Mesendoderm (in vitro differentiated cells): Measurements from ENCODE around the gene COL9A3.

Experiments used
- DNase-seq: peaks from one replicate; pipeline ENCODE4 v3.0.0; 2013
- H2AK5ac ChIP-seq: 2 replicates; pipeline ENCODE4 v1.6.1; 2013; ENCODE audit warnings: low read length, inconsistent platforms
- H2BK120ac ChIP-seq: 2 replicates; pipeline ENCODE4 v1.6.1; 2013; ENCODE audit warnings: low read depth, mild to moderate bottlenecking, low read length, moderate library complexity, mixed read lengths
- H2BK15ac ChIP-seq: replicated peaks from 2 replicates; pipeline ENCODE4 v1.6.1; 2013; ENCODE audit warnings: low read depth, mild to moderate bottlenecking, moderate library complexity
- H2BK5ac ChIP-seq: 2 replicates; pipeline ENCODE4 v1.6.1; 2013; ENCODE audit warnings: low read length, inconsistent platforms
- H3K18ac ChIP-seq: 2 replicates; pipeline ENCODE4 v1.6.1; 2013; ENCODE audit warnings: mild to moderate bottlenecking, low read length, mixed read lengths
- H3K23ac ChIP-seq: one replicate; pipeline ENCODE4 v1.6.1; 2013; ENCODE audit warnings: low read length
- H3K27ac ChIP-seq: 2 replicates; pipeline ENCODE4 v1.5.1; 2013; ENCODE audit warnings: low read depth, mild to moderate bottlenecking, inconsistent platforms, low read length, moderate library complexity
- H3K27me3 ChIP-seq: 2 replicates; pipeline ENCODE4 v1.6.1; 2013; ENCODE audit warnings: low read length, control low read depth, mild to moderate bottlenecking, inconsistent platforms; ENCODE audit not compliant: insufficient read depth, poor library complexity
- H3K36me3 ChIP-seq: 2 replicates; pipeline ENCODE4 v1.6.1; 2013; ENCODE audit warnings: low read length, inconsistent platforms; ENCODE audit not compliant: control insufficient read depth, insufficient read depth
- H3K4ac ChIP-seq: one replicate; pipeline ENCODE4 v1.6.1; 2013; ENCODE audit warnings: low read depth, mild to moderate bottlenecking, low read length, moderate library complexity
- H3K4me1 ChIP-seq: 2 replicates; pipeline ENCODE4 v1.6.1; 2013; ENCODE audit warnings: low read depth, low read length, inconsistent platforms; ENCODE audit not compliant: control insufficient read depth
- H3K4me2 ChIP-seq: 2 replicates; pipeline ENCODE4 v1.6.1; 2013; ENCODE audit warnings: low read length
- H3K4me3 ChIP-seq: 2 replicates; pipeline ENCODE4 v1.5.1; 2013; ENCODE audit warnings: mild to moderate bottlenecking, low read length
- H3K56ac ChIP-seq: one replicate; pipeline ENCODE4 v1.6.1; 2013; ENCODE audit warnings: low read length
- H3K79me1 ChIP-seq: 2 replicates; pipeline ENCODE4 v1.6.1; 2013; ENCODE audit warnings: low read length, inconsistent platforms
- H3K79me2 ChIP-seq: 2 replicates; pipeline ENCODE4 v1.6.1; 2013; ENCODE audit warnings: mild to moderate bottlenecking, low read length; ENCODE audit not compliant: control insufficient read depth, insufficient read depth
- H3K9ac ChIP-seq: 2 replicates; pipeline ENCODE4 v1.6.1; 2013; ENCODE audit warnings: low read length, inconsistent platforms
- H4K5ac ChIP-seq: one replicate; pipeline ENCODE4 v1.6.1; 2013; ENCODE audit warnings: low read length
- H4K8ac ChIP-seq: one replicate; pipeline ENCODE4 v1.6.1; 2013; ENCODE audit warnings: low read depth, mild to moderate bottlenecking, control low read depth, low read length, moderate library complexity
- WGBS: extraction: QIAGEN DNeasy Blood & Tissue Kit; methylation state at CpG from one replicate; pipeline ENCODE4 v1.1.7; 2013; ENCODE audit warnings: low lambda C conversion rate, missing lambda C conversion rate; ENCODE audit not compliant: insufficient coverage; ENCODE audit errors: extremely low coverage; 5-methylcytosine and 5-hydroxymethylcytosine counted together

Gene COL9A3

DNA sequence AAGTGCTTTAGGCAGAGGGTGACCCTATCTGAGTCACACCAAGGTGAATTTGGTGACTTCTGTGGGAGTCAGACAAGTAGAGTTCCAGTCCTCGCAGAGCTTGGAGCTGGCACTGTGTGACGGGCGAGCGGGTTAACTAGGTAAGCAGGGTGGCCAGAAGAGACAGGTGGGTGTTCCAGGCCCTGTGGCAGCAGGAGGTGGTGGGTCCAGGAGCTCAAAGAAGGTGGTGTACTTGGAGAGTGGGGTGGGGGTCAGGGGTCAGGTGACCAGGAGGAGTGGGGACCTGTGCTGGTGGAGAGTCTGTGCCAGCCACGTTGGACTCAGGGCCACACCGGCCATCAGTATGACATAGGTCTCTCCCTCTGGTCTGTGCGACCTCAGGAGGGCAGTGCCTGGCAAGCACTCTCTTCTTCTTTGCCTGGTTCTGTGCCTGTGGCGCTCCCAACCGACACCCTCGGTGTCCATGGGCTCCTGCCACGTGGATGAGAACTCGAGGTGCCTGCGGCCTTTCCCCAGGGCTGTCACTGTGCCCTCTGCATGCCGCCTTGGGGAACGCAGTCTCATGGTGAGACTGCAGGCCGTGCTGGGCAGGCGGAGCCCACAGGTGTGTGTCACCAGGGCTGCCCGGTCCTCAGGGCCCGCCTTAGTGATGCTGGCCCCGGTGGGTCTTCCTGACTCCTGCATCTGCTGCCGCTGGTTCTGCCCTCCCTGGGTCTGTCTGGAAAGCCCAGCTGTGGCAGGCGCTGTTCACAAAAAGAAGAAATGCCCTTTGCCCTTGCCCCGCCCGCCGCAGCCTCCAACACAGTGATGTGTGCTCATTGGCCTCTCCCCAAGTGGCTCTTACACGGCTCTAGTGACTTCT lies 18.9 kb upstream of the COL9A3 start:
- Histone ChIP-seq H3K4me3 (no peak overlapping the region), H3K4me2 (no peak overlapping the region)
- no peak for DNase-seq

DNA sequence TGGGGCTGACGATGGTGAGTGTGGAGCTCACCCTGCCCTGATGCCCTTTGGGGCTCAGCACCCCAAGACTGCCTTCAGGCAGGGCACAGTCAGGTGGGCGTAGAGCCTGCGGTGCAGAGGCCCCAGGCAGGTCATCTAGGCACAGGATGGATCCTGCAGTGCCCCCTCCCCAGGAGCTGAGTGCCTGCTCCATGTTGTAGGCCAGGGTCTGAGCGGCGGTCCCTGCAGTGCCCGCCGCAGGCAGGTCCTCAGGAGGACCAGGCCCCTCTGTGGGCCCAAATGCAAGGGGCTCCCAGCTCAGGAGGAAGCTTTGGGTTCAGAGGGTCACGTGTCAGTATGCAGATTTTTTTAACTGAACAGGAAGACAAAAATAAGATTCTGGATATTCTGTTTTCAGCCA lies 17.8 kb upstream of the COL9A3 start:
- Histone ChIP-seq H3K4ac (no peak overlapping the region), H3K56ac (no peak overlapping the region), H2BK120ac (no peak overlapping the region), H3K27me3 (no peaks in the 10 kb centered on the region), H3K18ac (no peak overlapping the region), H3K4me1 (no peaks in the 10 kb centered on the region), H3K4me3 (no peak overlapping the region), H3K79me2 (no peaks in the 10 kb centered on the region), H4K5ac (no peak overlapping the region), H2BK15ac (no peak overlapping the region), H3K23ac (no peak overlapping the region), H2BK5ac (no peak overlapping the region), H3K79me1 (no peaks in the 10 kb centered on the region), H3K36me3 (peaks cover 4% of the 10 kb centered on the region), H3K4me2 (no peak overlapping the region), H4K8ac (no peak overlapping the region), H3K9ac (no peak overlapping the region), H3K27ac (no peak overlapping the region), H2AK5ac (no peak overlapping the region)
- no peak for DNase-seq
- WGBS: no CpG with 5 or more reads among the region's 8 CpGs

More for the DNA sequence above, 18.9 kb upstream of the COL9A3 start:
- Histone ChIP-seq H3K79me2 (no peaks in the 10 kb centered on the region), H3K23ac (no peak overlapping the region), H4K8ac (no peak overlapping the region), H2BK15ac (no peak overlapping the region), H3K36me3 (peaks cover 4% of the 10 kb centered on the region), H3K4ac (no peak overlapping the region), H3K27ac (no peak overlapping the region), H3K18ac (no peak overlapping the region), H2AK5ac (no peak overlapping the region), H3K56ac (no peak overlapping the region), H3K27me3 (no peaks in the 10 kb centered on the region), H4K5ac (no peak overlapping the region), H2BK5ac (no peak overlapping the region), H3K79me1 (no peaks in the 10 kb centered on the region), H3K4me1 (peaks cover 2% of the 10 kb centered on the region), H3K9ac (no peak overlapping the region), H2BK120ac (no peak overlapping the region)
- no CpG with 5 or more reads among the region's 26 CpGs for WGBS

- Histone ChIP-seq H2BK5ac (no peak overlapping the region), H3K56ac (no peak overlapping the region), H2AK5ac (no peak overlapping the region), H3K4me2 (no peak overlapping the region), H2BK120ac (no peak overlapping the region), H3K36me3 (peaks cover 4% of the 10 kb centered on the region), H3K79me2 (no peaks in the 10 kb centered on the region), H3K4me3 (no peak overlapping the region), H3K4ac (no peak overlapping the region), H3K23ac (no peak overlapping the region), H4K5ac (no peak overlapping the region), H3K27ac (no peak overlapping the region), H3K18ac (no peak overlapping the region), H3K4me1 (no peaks in the 10 kb centered on the region), H3K79me1 (no peaks in the 10 kb centered on the region), H2BK15ac (no peak overlapping the region), H4K8ac (no peak overlapping the region), H3K9ac (no peak overlapping the region), H3K27me3 (no peaks in the 10 kb centered on the region)
- WGBS: no CpG with 5 or more reads among the region's 19 CpGs
- DNase-seq: no peak
These were observed 17.4 kb upstream of the COL9A3 start for GRCh38 chr20:62799459-62799858.

DNA sequence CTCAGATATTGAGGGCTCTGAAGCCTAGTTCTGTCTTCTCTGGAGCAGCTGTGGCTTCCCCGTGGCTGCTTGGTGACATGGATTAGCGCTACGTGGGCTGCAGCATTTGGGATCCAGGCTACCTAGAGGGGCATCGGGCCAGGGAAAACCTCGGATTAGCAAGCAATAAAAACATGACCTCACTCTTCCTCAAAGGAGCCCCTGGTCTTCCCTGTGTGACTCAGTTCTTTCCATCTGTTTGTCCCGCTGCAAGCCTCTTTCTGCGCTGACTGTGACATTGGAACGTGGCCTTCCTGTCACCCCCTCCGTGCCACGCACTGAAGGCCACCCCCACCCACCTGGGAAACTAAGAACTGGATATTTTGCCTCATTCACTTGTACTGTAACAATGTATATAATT lies 17.0 kb upstream of the COL9A3 start:
- no peak overlapping the region for H4K5ac ChIP-seq
- H2BK120ac ChIP-seq: no peak overlapping the region
- H3K27ac ChIP-seq: no peak overlapping the region
- no peaks in the 10 kb centered on the region for H3K79me1 ChIP-seq
- H2AK5ac ChIP-seq: no peak overlapping the region
- no peak overlapping the region for H3K9ac ChIP-seq
- WGBS: no CpG with 5 or more reads among the region's 10 CpGs
- H3K79me2 ChIP-seq: no peaks in the 10 kb centered on the region
- no peak for DNase-seq
- no peak overlapping the region for H3K4me3 ChIP-seq
- no peak overlapping the region for H2BK15ac ChIP-seq
- H3K4me2 ChIP-seq: no peak overlapping the region
- H3K23ac ChIP-seq: no peak overlapping the region
- no peak overlapping the region for H2BK5ac ChIP-seq
- H3K56ac ChIP-seq: no peak overlapping the region
- H3K27me3 ChIP-seq: no peaks in the 10 kb centered on the region
- no peak overlapping the region for H3K18ac ChIP-seq
- H3K4me1 ChIP-seq: no peaks in the 10 kb centered on the region
- H3K36me3 ChIP-seq: peaks cover 4% of the 10 kb centered on the region
- H3K4ac ChIP-seq: no peak overlapping the region
- no peak overlapping the region for H4K8ac ChIP-seq

GRCh38 chr20:62800314-62801259 lies 16.3 kb upstream of the COL9A3 start:
- no peak overlapping the region for H2BK120ac ChIP-seq
- no peak overlapping the region for H3K4me3 ChIP-seq
- H3K4ac ChIP-seq: no peak overlapping the region
- DNase-seq: no peak
- H2AK5ac ChIP-seq: no peak overlapping the region
- H3K4me1 ChIP-seq: no peaks in the 10 kb centered on the region
- H3K9ac ChIP-seq: no peak overlapping the region
- H3K36me3 ChIP-seq: peaks cover 4% of the 10 kb centered on the region
- no peak overlapping the region for H4K5ac ChIP-seq
- no peaks in the 10 kb centered on the region for H3K79me2 ChIP-seq
- no peak overlapping the region for H3K27ac ChIP-seq
- H3K79me1 ChIP-seq: no peaks in the 10 kb centered on the region
- no peaks in the 10 kb centered on the region for H3K27me3 ChIP-seq
- H3K56ac ChIP-seq: no peak overlapping the region
- H3K23ac ChIP-seq: no peak overlapping the region
- H3K4me2 ChIP-seq: no peak overlapping the region
- no peak overlapping the region for H3K18ac ChIP-seq
- WGBS: no CpG with 5 or more reads among the region's 26 CpGs
- no peak overlapping the region for H2BK15ac ChIP-seq
- H2BK5ac ChIP-seq: no peak overlapping the region
- H4K8ac ChIP-seq: no peak overlapping the region
